ENCODE results near the gene KLHL17.
"Not testable (repeated sequence)": the region's sequence is repeated elsewhere in the genome, so short reads cannot be mapped to it uniquely, and the experiment has no call there.

KLHL17 gene

DNA sequence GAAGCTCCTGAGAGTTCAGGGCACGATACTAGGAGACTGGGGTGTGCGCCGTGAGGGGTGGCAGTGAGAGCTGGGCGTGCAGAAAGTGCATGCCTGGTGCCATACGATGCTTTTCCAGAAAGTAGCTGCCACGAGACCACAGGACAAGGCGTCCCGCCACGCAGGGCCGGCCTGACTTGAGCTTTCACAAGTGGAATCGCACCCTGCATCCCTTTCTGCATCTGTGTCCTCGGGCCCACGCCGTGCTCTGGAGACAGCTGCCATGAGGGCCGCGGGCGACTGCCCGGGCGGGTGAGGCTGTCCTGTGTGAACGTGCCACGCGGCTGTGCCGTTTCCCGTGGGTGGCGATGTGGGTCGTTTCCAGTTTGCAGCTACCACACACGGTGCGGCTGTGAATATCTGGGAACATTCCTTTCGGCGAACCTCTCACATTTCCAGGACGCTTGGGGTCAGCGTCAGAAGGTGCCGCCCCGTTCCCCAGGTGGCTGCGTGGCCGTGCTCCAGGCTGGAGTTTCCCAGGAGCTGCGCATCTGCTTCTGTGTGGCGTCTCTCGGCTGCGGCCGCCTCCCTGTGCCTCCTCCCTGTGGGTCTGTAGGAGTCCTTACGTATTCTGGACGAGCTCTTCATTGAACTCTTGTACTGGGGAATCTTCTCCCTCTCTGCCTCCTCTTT lies 22.5 kb downstream of the KLHL17 start:
- no peak for DNase-seq

DNA sequence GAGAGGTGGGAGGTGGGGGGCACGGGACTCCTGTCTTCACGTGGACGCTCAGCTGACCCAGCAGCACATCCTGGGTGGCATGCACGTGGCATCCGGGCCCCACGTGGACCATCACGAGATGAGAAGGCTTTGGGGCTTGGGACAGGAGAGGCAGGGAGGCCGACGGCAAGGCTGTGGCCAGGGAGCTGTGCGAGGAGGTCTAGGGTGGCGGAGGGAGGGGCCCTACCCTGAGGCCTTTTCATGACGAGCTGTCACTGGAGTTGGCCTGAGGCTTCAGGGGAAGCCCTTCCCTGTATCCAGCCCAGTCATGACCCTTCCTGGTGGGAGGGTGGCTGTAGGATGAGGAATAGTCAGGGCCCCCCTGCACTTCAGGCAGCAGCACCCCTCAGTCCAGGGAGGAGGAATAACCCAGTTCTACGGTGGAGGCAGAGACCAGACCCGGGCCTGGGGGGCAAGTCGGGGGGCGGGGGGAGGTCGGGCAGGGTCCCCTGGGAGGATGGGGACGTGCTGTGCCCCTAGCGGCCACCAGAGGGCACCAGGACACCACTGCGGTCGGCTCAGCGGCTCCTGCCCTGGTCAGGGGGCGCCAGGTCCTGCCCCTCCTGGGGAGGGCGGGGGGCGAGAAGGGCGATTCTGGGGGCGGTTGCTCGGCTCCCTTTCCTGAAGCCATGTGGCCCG lies 23.6 kb downstream of the KLHL17 start:
- DNase-seq: peak; percentile 56 to 57

DNA sequence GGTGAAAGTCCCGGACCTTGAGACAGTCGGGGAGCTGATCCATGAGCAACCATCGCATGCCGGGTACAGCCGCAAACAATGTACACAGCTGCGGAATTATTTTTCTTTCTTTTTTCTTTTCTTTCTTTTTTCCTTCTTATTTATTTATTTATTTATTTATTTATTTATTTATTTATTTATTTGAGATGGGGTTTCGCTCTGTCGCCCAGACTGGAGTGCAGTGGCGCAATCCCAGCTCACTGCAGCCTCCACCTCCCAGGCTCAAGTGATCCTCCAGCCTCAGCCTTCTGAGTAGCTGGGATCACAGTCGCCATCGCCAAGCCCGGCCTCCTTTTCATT lies 24.1 kb downstream of the KLHL17 start:
- DNase-seq: no peak

DNA sequence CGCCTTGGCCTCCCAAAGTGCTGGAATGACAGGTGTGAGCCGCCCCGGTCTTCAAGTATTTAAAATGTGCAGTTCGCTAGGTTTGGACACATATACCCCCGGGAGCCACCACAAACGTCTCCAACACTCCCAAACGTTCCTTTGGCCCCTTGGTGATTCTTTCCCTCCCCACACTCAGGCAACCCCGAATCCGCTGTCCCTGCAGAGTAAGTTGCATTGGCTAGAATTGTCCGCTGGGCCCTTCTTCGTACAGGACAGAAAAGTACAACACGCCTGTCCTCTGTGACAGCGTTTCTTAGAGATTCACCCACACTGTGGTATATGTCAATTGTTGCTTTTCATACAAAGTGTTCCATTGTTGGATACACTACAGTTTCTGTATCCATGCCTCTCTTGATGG lies 24.7 kb downstream of the KLHL17 start:
- DNase-seq: no peak

DNA sequence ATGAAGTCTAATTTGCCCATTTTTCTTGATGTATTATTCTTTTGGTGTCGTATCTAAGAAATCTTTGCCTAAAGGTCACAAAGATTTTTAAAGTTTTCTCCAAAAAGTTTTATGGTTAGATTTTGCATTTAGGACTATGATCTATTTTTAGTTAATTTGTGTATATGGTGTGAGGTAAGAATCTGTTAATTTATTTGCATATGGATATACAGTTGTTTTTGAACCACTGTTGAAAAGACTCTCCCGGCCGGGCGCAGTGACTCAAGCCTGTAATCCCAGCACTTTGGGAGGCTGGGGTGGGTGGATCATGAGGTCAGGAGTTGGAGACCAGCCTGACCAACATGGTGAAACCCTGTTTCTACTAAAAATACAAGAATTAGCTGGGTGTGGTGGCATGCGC lies 27.7 kb downstream of the KLHL17 start:
- DNase-seq: not testable (repeated sequence)

DNA sequence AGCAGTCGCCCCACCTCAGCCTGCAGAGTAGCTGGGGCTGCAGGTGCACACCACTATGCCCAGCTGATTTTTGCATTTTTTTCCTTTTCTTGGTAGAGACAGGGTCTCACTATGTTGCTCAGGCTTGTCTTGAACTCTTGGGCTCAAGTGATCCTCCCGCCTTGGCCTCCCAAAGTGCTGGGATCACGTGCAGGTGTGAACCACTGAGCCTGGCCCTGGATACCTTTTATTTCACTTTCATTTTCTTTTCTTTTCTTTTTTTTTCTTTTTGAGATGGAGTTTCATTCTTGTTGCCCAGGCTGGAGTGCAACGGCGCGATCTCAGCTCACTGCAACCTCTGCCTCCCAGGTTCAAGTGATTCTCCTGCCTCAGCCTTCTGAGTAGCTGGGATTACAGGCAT lies 30.9 kb downstream of the KLHL17 start:
- not testable (repeated sequence) for DNase-seq

DNA sequence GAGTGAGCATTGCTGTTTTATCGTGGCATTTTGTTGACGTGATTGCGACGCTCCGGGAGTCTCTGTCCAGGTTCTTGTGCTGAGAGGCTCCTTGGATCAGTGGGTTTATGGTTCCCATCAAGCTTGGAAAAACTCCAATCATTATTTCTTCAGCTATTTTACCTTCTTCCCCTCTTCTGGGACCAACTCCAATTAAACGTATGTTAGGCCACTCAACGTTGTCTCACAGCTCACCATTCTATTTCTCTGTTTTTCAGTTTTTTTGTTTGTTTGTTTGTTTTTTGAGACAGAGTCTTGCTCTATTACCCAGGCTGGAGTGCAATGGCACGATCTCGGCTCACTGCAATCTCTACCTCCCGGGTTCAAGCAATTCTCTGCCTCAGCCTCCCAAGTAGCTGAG lies 31.5 kb downstream of the KLHL17 start:
- DNase-seq: no peak

DNA sequence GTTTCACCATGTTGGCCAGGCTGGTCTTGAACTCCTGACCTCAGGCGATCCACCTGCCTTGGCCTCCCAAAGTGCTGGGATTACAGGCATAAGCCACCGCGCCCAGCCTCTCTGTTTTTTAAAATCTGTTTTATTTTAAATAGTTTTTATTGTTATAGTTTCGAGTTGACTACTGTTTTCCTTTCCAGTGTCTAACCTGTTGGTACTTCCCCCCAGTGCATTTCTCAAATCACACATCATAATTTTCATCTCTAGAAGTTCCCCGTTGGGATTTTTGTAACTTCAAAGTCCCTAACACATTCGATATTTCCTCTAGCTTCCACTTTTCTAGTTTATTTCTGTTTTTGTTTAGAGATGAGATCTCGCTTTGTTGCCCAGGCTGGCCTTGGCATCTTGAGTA lies 32.0 kb downstream of the KLHL17 start:
- DNase-seq: no peak

DNA sequence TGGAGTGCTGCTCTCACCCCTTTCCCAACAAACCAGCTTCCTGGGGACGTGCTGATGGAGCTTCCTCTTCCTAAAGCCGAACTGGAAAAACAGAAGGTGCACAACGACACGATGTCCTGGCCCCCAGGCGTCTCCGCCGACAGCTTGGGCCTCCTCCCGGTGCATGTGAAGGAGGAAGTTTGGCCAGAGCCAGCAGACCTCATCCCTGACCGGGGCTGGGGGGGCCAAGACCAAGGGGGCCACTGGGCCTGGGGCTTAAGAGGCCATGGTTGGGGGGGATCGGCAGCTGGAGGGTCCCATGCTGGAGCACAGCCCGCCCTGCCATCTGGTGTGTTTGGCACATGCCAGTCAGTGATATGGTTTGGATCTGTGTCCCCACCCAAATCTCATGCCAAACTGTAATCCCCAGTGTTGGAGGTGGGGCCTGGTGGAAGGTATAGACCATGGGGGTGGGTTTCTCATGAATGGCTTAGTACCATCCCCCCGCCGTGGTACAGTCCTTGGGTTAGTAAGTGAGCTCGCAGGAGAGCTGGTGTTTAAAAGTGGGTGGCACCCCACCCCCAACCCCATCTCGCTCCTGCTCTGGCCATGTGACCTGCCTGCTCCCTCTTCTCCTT lies 33.1 kb downstream of the KLHL17 start:
- no peak for DNase-seq

DNA sequence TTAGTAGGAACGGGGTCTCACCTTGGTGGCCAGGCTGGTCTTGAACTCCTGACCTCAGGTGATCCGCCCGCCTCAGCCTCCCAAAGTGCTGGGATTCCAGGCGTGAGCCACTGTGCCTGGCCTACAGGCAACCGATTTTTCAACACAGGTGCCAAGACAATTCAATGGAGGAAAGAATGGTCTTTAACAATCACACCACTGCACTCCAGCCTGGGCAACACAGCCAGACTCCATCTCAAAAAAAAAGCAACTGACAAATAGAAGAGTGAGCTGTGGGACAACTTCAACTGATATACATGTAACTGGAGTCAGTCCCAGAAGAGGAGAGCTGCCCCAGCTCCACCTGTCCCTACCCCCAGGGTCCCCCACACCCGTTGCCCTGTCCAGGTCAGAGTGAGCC lies 34.2 kb downstream of the KLHL17 start:
- not testable (repeated sequence) for DNase-seq

DNA sequence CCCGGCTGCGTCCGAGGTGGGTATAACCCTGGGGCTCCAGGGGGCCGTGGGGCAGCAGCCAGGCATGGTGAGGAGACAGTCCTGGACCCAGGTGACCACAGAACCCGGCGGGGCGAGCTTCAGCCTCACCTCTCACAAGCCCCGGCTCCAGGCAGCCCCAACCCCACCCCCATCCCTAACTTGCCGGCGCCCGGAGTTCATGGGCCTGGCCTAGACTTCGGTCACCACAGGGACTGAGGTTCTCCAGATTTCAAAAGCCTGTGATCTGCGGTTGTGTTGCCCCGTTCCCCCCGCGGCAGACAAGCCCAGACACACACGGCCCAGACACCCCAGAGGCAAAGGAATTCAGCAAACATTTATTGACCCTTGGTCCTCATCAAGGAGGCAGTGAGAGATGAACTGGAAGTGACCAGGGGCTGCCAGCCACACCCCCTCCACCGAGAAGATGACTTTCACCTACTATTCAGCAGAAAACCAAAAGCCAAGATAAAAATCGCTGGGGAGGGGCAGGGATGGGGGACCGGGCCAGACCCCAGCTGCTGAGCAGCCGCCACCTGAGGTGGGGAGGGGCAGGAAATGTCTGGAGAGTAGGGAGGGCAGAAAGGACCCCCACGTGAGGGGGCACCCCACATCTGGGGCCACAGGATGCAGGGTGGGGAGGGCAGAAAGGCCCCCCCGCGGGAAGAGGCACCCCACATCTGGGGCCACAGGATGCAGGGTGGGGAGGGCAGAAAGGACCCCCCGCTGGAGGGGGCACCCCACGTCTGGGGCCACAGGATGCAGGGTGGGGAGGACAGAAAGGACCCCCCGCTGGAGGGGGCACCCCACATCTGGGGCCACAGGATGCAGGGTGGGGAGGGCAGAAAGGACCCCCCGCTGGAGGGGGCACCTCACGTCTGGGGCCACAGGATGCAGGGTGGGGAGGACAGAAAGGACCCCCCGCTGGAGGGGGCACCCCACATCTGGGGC lies 35.6 kb downstream of the KLHL17 start:
- no peak for DNase-seq

DNA sequence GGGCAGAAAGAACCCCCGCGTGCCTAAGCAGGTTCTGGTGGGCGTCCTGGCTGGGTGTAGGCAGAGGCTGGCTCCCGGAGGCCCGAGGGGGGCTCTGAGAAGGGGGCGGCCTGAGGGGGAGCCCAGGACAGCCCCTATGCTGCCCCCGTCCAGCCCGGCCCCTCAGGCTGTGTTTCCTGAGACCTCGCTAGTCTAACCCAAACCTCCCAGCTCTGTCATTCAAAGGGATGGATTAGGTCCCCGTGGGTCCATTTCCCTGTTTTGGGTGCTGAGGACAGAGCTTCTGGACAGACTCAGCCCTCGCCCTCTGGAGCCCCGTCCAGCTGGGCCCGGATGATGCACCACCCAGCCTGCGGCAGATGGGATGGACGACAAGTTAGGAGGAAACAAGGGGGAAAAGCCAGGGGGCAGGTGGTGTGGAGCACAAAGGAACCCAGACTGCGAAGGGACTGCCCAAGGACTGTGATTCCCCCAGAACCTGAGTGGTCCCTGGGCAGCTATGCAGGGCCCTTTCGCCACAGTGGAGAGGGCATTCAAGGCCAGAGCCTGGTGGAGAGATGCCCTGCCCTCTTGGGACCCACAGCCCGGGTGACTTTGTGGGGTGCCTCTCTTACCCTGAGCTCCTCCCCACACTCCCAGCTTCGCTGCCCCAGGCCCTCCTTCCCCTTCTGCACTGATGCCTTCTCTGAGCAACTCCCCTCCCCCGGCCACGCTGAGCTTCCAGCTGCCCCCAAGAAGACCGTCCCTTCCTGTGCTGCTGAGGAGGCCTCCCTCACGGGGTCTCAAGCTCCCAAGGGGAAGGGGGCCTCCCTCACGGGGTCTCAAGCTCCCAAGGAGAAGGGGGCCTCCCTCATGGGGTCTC lies 36.7 kb downstream of the KLHL17 start:
- no peak for DNase-seq

DNA sequence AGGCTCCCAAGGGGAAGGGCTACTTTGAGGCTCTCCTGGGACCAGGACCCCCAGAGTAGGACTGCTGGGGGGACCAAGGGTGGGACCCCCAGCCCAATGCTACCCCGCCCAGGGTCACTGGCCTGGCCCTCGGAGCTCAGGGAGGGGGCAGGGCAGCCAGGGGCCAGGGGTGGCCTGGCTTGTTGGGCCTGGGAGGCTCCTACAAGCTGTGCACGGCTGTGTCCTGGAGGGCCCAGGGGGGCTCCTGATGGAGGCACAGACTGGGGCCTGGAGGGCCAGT lies 37.3 kb downstream of the KLHL17 start:
- no peak for DNase-seq

DNA sequence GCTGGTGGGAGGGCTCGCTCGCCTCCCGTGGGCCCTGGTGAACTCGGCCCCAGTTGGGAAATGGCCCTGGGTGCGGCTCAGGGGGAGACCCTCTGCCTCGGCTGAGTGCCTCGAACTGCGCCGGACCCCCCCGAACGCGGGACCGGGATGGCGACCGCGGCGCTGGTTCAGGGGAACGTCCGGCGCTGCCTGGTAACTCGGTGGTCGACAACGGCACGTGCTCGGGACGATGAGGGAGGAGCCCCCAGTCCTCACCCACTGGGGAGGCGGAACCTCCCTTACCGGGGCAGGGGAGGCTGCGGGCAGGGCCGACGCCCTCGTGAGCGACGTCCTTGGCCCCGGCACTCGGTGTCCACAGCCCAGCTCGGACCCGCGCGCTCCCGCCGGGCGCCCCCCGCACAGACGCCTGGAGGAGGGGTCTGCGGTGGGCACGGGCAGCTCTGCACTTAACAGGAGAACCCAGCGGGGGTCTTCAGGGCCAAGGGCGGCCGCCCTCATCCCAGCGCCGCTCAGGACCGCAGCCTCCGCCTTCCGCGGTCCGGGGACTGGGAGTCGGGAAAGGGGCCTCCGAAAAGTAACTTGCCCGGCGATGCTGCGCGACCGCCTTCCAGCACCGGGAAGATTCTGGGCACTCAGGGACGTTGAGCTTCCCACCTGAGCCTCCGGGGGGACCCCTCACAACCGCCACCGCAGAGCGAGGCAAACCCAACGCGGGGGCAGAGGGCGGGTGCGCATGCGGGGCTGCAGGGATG lies 37.8 kb downstream of the KLHL17 start:
- DNase-seq: no peak

DNA sequence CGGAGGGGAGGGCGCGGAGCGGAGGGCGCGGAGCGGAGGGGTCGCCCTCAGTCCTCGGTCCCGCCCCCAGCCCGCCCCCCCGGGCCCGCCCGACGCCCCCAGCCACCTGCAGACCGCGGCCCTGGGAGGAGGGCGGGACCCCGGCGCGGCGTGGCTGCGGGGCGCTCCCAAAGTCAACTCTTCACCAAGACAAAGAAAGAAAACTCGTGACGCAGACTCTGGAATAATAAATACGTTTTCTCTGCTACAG lies 38.3 kb downstream of the KLHL17 start:
- DNase-seq: no peak

DNA sequence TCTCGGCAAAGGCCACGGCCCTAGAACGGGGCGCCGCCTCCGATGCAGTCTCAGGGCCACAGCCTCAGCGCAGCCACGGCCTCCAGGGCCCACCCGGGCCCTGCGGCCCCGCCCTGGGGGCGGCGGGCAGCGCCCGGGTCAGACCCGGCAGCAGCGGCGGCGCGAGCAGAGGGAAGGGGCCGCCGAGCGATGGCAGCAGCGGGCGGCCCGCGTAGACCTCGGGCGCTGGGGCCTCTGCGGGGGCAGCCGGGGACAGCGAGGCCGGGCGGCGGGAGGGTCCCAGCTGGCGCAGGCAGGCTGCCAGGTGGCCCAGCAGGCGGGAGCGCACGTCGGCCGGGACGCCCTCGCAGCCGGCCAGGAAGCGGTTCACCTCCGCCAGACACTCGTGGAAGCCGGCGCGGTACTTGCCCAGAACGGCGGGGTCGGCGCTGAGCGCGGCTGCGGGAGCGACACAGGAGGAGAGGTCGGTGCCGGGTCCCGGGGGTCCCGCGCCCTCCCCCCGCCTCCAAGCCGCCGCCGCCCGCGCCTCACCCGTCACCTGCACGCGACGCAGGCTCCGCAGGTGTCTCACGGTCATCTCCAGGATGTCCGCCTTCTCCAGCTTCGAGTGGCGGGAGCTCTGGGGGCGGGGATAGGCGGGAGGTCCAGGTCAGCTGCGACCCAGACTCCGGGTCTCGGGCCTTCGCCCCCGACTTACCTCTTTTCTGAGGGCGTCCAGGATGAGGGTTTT lies 38.8 kb downstream of the KLHL17 start:
- peak in 1 of 2 donors; percentile 36 for DNase-seq

DNA sequence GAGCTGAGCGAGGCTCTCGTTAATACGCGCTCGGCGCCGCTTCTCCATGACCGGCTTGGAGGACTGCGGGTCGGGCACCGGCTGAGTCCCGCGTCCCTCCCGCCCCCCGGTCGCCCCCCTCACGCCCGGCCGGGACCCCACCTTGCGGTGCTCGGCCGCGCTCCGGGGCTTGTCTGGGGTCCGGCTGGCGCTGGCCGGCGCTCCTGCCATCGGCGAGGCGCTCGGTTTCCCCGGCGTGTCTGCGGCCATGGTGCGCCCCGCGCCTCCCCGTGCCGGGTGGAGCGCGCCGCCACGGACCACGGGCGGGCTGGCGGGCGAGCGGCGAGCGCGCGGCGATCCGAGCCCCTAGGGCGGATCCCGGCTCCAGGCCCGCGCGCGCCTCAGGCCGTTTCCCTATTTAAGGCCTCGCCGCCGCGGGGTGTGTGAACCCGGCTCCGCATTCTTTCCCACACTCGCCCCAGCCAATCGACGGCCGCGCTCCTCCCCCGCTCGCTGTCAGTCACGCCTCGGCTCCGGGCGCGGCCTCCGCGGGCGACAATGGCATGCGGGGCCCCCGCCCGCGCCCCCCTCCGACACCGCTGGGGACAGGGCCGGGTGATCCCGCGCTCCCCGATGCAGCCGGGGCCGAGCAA lies 39.5 kb downstream of the KLHL17 start, which contains the start of gene HES4:
Gene HES4, minus strand, starts transcription at position 373 of the 632 bp plus-strand sequence. Its CDS starts 124 bp downstream, at position 249.
- peak; percentile 65 to 78 for DNase-seq

DNA sequence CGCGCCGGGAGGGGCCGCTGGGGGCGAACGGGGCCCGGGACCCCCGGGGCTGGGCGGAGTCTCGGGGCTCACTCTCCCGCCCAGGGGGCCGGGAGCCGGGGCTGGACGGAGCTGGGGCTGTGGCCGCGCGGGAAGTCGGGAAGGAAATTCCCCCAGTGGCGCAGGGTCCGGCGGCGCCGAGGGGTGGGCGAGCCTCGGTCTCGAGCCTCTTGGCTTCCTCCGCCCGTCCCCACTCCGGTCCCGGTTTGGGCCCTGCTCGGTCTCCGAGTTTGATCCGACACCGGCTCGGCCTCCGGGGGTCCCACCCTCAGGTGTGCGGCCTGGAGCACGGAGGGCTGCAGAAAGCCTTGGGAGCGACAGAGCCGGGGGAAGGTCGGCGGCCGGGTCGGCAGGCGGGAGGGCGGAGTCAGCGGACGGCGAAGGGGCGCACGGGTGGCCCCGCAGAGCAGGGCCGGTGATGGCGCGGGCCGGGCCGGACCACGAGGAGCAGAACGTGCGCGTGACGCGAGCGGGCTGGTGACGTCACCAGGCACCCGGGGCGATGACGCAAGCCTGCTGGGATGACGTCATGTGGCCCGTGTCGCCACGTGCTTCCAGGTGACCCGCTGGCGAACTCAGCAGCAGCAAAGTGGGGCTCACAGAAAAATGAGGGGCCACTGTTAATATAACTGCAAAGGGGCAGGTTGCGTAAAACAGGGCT lies 40.1 kb downstream of the KLHL17 start:
- DNase-seq: peak; percentile 75 to 86

DNA sequence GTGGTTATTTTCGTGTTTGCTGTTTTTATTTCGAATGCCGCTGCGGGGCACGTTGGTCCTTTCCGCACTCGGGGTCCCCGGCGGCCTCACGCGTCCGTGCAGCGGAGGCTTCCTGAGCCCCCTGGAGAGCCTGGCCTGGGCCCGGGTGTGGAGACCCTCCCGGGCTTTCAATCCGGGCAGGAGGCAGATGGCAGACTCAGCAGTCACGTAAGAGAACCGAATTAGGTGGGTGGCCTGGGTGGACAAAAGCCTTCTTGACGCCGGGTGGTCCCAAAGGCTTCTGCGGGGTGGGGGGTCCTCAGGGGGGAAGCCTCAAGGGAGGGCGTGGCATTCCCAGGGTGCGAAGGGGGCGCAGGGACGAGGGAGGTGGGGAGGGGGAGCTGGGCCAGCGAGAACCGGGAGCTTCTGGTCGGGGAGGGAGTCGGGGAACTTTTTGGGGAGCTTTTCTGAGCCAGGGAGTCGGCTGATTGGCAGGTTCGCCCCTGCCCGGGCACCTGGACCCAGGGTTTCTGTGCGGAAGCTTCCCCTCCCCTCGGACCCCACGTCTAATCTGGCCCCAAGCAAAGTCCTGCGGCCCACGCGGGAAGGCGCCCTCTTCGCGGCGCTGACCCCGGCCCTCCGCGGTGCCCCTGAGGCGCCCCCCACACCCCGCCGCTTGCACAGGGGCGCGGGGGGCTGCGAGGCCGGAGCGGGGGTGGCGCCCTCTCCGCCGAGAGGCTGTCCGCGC lies 40.8 kb downstream of the KLHL17 start:
- no peak for DNase-seq
